GM04504 (cell line): Measurements from ENCODE around the gene CASKIN2.
A peak's percentile ranks its signal among the peaks of the same experiment; 100 is the strongest.

Source experiments
- DNase-seq: peaks from one replicate; pipeline ENCODE4 v3.0.0-alpha.2; 2012; ENCODE audit warnings: low read depth

The CASKIN2 gene

GRCh38 chr17:75515496-75516254 is at the start of gene CASKIN2:
TSS of gene CASKIN2 (minus strand) at chr17:75515537. CDS start at chr17:75513804, 1,733 bp downstream.
- DNase-seq, result peak; percentile 75

GRCh38 chr17:75565066-75565465 is 49.7 kb upstream of the CASKIN2 start:
- DNase-seq, result peak; percentile 68

GRCh38 chr17:75564195-75564594 is 48.9 kb upstream of the CASKIN2 start:
- no peak for DNase-seq

GRCh38 chr17:75563063-75563758 is 47.9 kb upstream of the CASKIN2 start:
- no peak for DNase-seq

GRCh38 chr17:75561927-75562603 is 46.7 kb upstream of the CASKIN2 start:
- peak; percentile 64 for DNase-seq

GRCh38 chr17:75559958-75560533 is 44.7 kb upstream of the CASKIN2 start:
- no peak for DNase-seq

GRCh38 chr17:75558666-75559530 is 43.6 kb upstream of the CASKIN2 start:
- DNase-seq, result no peak

- DNase-seq, result no peak
These were observed 42.7 kb upstream of the CASKIN2 start for GRCh38 chr17:75557852-75558665.

- DNase-seq, result peak; percentile 18
These were observed 41.9 kb upstream of the CASKIN2 start for GRCh38 chr17:75557075-75557851.

- no peak for DNase-seq
These were observed 40.4 kb upstream of the CASKIN2 start for GRCh38 chr17:75555679-75556153.

- DNase-seq, result no peak
These were observed 38.2 kb upstream of the CASKIN2 start for GRCh38 chr17:75553295-75554110.

- no peak for DNase-seq
These were observed 37.3 kb upstream of the CASKIN2 start for GRCh38 chr17:75552425-75553294.

- DNase-seq, result no peak
These were observed 35.9 kb upstream of the CASKIN2 start for GRCh38 chr17:75551266-75551665.

- DNase-seq, result no peak
These were observed 34.8 kb upstream of the CASKIN2 start for GRCh38 chr17:75550139-75550465.

GRCh38 chr17:75549246-75550138 is 34.2 kb upstream of the CASKIN2 start:
- DNase-seq, result no peak

GRCh38 chr17:75548813-75549212 is 33.5 kb upstream of the CASKIN2 start:
- DNase-seq, result no peak

GRCh38 chr17:75547091-75547490 is 31.8 kb upstream of the CASKIN2 start:
- DNase-seq, result no peak
